Effector memory CD8-positive, alpha-beta T cell (primary cell): ENCODE results near the gene AFAP1L1.
"Not testable (repeated sequence)": the region's sequence is repeated elsewhere in the genome, so short reads cannot be mapped to it uniquely, and the experiment has no call there.

Experiments
- ATAC-seq: fragments of 150-1000 bp; cut with Tn5 transposase; replicated peaks from 2 replicates; pipeline ENCODE4 v1.10.0; 2021; ENCODE audit warnings: mild to moderate bottlenecking, moderate library complexity
- DNase-seq, 3 experiments: peaks; one replicate each; pipeline ENCODE4 v3.0.0; 2021
- H3K27ac Mint-ChIP-seq, 2 donors: one replicate each; pipeline ENCODE4 v1.8.0; 2022; ENCODE audit warnings: mild to moderate bottlenecking in 2 of 2, mixed read lengths in 2 of 2, moderate library complexity in 2 of 2
- H3K27me3 Mint-ChIP-seq, 2 donors: one replicate each; pipeline ENCODE4 v1.8.0; 2022; ENCODE audit warnings: mixed read lengths in 2 of 2
- H3K36me3 Mint-ChIP-seq: one replicate; pipeline ENCODE4 v1.8.0; 2022; ENCODE audit warnings: mild to moderate bottlenecking, moderate library complexity, mixed read lengths; ENCODE audit not compliant: insufficient read depth
- H3K4me1 Mint-ChIP-seq, 2 donors: one replicate each; pipeline ENCODE4 v1.8.0; 2022; ENCODE audit warnings: low read depth in 2 of 2, mixed read lengths in 2 of 2
- H3K4me3 Mint-ChIP-seq, 2 donors: one replicate each; pipeline ENCODE4 v1.8.0; 2022; ENCODE audit warnings: mild to moderate bottlenecking in 2 of 2, mixed read lengths in 2 of 2, moderate library complexity in 2 of 2
- H3K9me3 Mint-ChIP-seq, 2 donors: one replicate each; pipeline ENCODE4 v1.8.0; 2022; ENCODE audit warnings: mixed read lengths in 2 of 2

AFAP1L1 gene

DNA sequence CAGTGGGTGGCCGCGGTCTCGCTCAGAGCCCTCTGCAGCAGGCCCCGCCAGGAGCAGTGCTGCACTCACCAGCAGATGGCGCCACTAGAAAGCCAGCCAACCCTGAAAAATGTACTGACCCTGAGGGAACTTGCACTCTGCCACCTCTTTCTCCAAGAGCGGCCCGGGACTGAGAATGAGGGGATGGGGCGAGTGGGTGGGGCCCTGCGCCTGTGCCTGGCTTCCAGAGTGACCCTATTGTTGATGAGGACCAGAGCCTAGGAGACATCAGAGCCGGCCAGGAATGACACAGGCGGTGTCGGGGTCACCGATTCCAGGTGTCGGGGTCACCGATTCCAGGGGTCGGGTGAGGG lies 110.3 kb downstream of the AFAP1L1 start:
- Mint-ChIP-seq H3K4me1 (peaks cover 4 to 7% of the 10 kb centered on the region in 2 donors), H3K9me3 (no peaks in the 10 kb centered on the region), H3K4me3 (no peak overlapping the region), H3K27me3 (peaks cover 12 to 34% of the 10 kb centered on the region in 2 donors), H3K36me3 (no peaks in the 10 kb centered on the region), H3K27ac (no peak overlapping the region)
- peak; percentile 78 for ATAC-seq
- DNase-seq, result peak; percentile 61 to 67 (median 64)

DNA sequence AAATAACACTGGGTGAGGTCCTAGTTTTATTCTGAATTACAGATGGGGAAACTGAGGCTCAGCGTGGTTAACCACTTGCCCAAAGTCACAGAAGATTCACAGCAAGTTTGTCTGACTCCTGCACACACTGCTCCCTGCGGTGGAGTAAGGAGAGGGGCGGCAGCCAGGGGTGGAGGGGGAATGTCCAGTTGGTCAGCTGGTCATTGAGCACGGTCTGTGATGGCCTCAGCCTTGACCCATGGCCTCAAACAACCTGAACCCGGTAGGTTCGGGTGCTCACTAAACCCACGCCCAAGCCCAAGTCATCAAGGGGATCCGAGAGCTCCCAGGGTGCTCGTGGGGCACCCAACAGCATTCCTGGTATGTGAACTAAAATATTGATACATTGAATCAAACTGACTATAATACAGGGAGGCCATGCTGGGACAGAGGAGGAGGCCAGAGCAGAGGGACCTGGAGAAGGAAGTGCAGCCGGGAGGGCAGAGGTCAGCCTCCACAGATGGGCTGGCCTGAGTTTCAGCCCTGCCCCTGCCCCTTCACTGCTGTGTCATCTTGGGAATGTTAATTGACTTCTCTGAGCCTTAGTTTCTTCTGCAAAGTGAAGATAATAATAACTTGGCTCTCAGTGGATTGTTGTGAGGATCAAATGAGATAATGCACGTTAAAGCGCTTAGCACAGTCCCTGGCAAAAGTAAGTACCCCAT lies 111.0 kb downstream of the AFAP1L1 start:
- Mint-ChIP-seq H3K36me3 (no peaks in the 10 kb centered on the region), H3K27me3 (peaks cover 12 to 34% of the 10 kb centered on the region in 2 donors), H3K27ac (no peak overlapping the region), H3K4me1 (peaks cover 4 to 7% of the 10 kb centered on the region in 2 donors), H3K4me3 (no peak overlapping the region), H3K9me3 (no peaks in the 10 kb centered on the region)
- no peak for ATAC-seq
- no peak for DNase-seq

DNA sequence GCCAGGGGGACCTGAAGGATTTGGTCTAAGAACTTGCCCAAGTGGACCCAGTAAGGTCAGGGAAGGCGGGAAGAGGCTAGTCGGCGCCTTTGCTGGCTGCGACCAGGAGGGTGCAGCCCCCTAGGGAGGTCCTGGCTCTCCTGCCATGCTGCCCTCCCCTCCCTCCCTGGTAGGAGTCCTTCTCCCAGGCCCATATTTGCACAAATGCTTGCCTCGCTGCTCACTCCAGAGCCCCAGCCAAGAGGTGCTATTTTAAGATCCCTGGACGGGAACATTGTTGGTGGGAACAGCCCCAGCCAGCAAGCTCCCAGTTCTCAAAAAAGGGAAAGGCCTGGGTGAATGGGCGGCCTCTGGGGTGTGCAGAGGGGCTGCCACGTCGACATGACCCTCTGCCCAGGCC lies 111.7 kb downstream of the AFAP1L1 start:
- Mint-ChIP-seq H3K27ac (no peak overlapping the region), H3K4me3 (no peak overlapping the region), H3K4me1 (peaks cover 4 to 7% of the 10 kb centered on the region in 2 donors), H3K27me3 (peaks cover 12 to 29% of the 10 kb centered on the region in 2 donors), H3K9me3 (no peaks in the 10 kb centered on the region), H3K36me3 (no peaks in the 10 kb centered on the region)
- ATAC-seq, result no peak
- DNase-seq, result no peak

DNA sequence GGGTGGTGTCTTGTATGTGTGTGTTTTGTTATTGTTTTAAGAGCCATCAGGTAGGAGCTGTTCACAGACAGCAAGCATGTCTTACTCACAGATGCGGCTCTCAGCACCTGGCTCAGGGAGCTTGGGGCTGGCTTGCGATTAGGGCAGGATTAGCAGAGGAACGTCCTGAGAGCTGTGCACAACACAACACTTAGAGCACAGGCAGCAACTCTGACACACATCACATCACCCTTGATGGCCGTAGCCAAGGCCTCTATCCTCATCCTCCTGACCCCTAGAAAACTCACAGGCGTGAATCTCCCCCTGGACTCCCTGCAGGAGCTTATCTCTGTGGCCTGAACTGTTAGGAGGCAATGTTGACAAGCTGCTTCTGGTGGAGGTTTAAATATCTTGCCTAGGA lies 114.5 kb downstream of the AFAP1L1 start:
- DNase-seq, result no peak
- Mint-ChIP-seq H3K4me3 (no peak overlapping the region), H3K9me3 (no peaks in the 10 kb centered on the region), H3K36me3 (no peaks in the 10 kb centered on the region), H3K4me1 (peaks cover 4 to 7% of the 10 kb centered on the region in 2 donors), H3K27ac (no peak overlapping the region), H3K27me3 (peaks cover 5 to 14% of the 10 kb centered on the region in 2 donors)
- no peak for ATAC-seq

DNA sequence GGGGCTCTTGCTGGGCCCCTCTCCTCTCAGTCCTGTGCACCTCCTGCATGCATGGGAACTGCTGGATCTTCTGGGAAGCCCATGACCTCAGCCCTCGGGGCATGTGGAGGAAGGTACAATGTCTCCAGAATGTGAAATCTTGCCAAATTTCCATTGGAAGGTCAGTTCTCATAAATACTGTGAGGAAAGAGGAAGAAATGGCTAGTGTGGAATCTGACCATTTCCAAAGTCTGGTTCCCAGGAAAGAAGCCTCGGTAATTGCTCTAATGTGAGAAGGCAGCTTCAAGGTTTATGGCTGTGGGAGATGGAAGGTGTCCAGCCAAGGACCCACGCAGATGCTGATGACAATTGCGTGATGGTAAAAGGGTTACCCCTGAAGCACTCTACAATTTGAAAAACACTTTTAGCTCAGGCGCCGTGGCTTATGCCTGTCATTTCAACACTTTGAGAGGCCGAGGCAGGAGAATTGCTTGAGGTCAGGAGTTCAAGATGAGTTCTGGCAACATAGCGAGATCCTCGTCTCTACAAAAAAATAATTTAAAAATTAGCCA lies 115.5 kb downstream of the AFAP1L1 start:
- Mint-ChIP-seq H3K9me3 (no peaks in the 10 kb centered on the region), H3K36me3 (no peaks in the 10 kb centered on the region), H3K4me3 (no peak overlapping the region), H3K4me1 (no peaks in the 10 kb centered on the region), H3K27me3 (peaks cover 0 to 18% of the 10 kb centered on the region in 2 donors), H3K27ac (no peak overlapping the region)
- ATAC-seq, result no peak
- DNase-seq, result no peak

DNA sequence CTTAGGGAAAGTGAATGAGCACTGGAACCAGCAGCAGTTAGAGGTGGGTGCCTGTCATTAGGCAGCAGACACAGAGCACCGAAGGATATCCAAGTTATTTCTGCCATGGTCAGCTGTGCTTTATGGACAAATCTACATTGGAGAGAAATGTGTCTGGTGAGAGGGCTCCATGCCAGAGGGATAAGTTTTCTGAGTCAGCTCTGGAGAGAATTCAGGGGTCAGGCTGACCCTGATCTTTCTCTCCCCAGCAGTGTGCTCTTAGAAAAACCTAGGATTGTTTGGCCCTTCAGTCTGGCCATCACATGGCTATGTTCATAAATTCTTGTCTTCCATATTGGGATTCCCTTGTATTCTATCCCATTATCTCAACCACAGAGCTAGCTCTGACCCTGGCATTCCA lies 116.3 kb downstream of the AFAP1L1 start:
- Mint-ChIP-seq H3K4me3 (no peak overlapping the region), H3K27me3 (peaks cover 0 to 18% of the 10 kb centered on the region in 2 donors), H3K4me1 (no peaks in the 10 kb centered on the region), H3K9me3 (no peaks in the 10 kb centered on the region), H3K36me3 (no peaks in the 10 kb centered on the region), H3K27ac (no peak overlapping the region)
- ATAC-seq (no peak), DNase-seq (no peak)

DNA sequence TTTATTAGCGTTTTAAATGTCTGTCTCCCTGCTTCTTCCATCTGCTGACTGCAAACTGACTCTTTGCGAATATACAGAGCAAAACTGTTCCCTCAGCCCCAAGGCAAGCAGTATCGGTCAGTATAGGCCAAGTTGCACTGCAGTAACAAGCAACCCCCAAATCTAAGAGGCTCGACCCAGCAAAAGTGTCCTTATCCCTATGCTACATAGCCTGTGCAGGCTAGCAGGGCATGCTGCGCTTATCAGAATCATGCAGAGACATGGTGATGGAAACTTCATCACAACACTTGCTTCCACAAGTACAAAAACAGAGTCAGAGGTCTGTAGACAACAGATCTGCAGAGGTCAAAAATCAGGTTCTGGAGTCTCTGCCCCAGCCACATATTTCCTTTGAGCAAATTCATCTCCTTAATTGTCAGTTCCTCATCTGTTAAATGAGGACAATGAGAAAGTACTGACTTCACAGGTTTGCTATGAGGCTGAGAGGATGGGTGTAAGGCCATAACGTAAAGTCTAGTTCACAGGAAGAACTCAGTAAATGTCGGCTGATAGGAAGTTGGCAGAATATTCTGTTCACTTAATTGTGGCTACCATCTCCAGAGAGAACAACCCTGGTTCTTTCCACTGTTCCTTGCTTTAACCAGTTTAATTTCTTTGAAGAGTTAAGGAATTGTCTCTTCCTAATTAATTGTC lies 117.0 kb downstream of the AFAP1L1 start:
- no peak overlapping the region for H3K27ac Mint-ChIP-seq
- ATAC-seq, result no peak
- no peaks in the 10 kb centered on the region for H3K36me3 Mint-ChIP-seq
- peaks cover 5 to 18% of the 10 kb centered on the region in 2 donors for H3K27me3 Mint-ChIP-seq
- H3K4me3 Mint-ChIP-seq, result no peak overlapping the region
- no peak for DNase-seq
- no peaks in the 10 kb centered on the region for H3K9me3 Mint-ChIP-seq
- no peaks in the 10 kb centered on the region for H3K4me1 Mint-ChIP-seq

DNA sequence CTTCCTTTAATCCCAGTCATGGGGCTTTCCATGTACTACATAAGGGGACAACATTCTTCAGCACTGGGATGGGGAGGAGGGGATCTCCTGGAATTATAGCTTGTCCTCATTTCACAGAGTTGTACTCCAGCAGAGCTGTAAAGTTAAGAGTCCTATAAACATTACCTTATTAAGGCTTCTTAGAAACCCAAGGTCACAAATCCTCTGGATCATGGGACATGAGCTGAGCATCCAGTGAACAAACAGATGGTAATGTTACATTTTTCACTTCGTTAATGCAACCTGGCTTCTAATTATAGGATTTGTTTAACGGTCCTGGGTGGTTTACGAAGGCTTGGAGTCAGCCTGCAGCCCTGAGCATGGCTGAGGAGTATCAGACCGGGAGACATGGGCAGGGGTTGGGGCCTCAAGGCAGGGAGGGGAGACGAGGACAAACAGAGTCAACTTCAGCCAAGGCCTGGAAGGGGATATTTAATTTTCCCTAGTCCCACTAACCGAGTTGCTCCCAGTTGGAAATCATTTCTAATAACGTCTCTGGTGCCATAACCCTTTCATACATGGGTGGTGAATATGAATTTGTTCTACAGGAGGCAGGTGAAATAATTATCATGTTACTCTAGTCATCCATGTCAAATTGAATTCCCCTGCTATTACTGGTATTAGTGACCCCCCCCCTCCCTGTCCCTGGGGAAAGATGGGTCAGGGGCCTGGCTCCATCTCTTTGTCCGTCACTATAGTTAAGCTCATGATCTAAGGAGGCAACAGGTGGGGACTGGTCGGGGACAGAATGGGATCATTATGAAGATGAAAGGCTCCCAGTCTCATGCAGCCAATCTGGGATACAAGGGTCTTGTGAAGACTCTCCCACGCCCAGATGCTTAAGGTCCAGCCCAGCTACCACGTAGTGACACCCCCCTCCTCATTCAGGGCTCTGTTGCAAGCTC lies 118.2 kb downstream of the AFAP1L1 start:
- no peak overlapping the region for H3K27ac Mint-ChIP-seq
- no peak for ATAC-seq
- peaks cover 6 to 18% of the 10 kb centered on the region in 2 donors for H3K27me3 Mint-ChIP-seq
- DNase-seq, result no peak
- H3K9me3 Mint-ChIP-seq, result no peaks in the 10 kb centered on the region
- no peak overlapping the region for H3K4me3 Mint-ChIP-seq
- no peaks in the 10 kb centered on the region for H3K4me1 Mint-ChIP-seq
- H3K36me3 Mint-ChIP-seq, result no peaks in the 10 kb centered on the region

DNA sequence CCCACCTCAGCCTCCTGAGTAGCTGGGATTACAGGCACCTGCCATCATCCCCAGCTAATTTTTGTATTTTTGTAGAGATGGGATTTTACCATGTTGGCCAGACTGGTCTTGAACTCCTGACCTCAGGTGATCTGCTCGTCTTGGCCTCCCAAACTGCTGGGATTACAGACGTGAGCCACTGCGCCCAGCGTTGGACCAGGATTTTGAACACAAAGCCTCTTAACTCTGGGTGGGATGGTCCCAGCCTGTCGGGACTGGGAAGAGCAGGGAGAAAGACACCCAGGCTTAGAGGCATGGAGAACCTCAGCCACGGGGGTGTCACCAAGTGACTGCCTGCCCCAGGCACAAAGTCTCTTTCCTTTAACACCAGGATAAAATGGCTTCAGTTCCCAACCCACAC lies 119.4 kb downstream of the AFAP1L1 start:
- not testable (repeated sequence) for H3K4me1 Mint-ChIP-seq

More for the DNA sequence above, 119.4 kb downstream of the AFAP1L1 start:
- H3K27ac Mint-ChIP-seq, DNase-seq, H3K9me3 Mint-ChIP-seq, H3K4me3 Mint-ChIP-seq, H3K36me3 Mint-ChIP-seq, ATAC-seq: not testable (repeated sequence)
- H3K27me3 Mint-ChIP-seq, result peaks cover 6 to 18% of the 10 kb centered on the region in 2 donors
